GM19328 (cell line): Measurements from ENCODE around the gene LYZL4.

Experiments
- ATAC-seq: cut with Tn5 transposase; IDR thresholded peaks from one replicate; pipeline ENCODE4 v1.9.1; 2021; ENCODE audit warnings: mild to moderate bottlenecking, moderate library complexity; ENCODE audit not compliant: unreplicated experiment

The LYZL4 gene

GRCh38 chr3:42410370-42411131, at the start of gene LYZL4:
Gene LYZL4, minus strand, starts transcription at chr3:42410610. Its CDS starts 3,359 bp downstream, at chr3:42407251.
- ATAC-seq, result no peak

GRCh38 chr3:42459151-42459550, 48.7 kb upstream of the LYZL4 start:
- ATAC-seq, result no peak

GRCh38 chr3:42456211-42456610, 45.8 kb upstream of the LYZL4 start:
- ATAC-seq, result no peak

- ATAC-seq, result no peak
These were observed 41.3 kb upstream of the LYZL4 start for GRCh38 chr3:42451546-42452230.

GRCh38 chr3:42451116-42451515, 40.7 kb upstream of the LYZL4 start:
- no peak for ATAC-seq

- no peak for ATAC-seq
These were observed 40.2 kb upstream of the LYZL4 start for GRCh38 chr3:42450567-42450966.

GRCh38 chr3:42447481-42447880, 37.1 kb upstream of the LYZL4 start:
- ATAC-seq, result no peak

- ATAC-seq, result no peak
These were observed 36.0 kb upstream of the LYZL4 start for GRCh38 chr3:42446111-42447050.

GRCh38 chr3:42443819-42444436, 33.5 kb upstream of the LYZL4 start:
- ATAC-seq, result no peak

GRCh38 chr3:42443292-42443691, 32.9 kb upstream of the LYZL4 start:
- ATAC-seq, result no peak

- no peak for ATAC-seq
These were observed 32.2 kb upstream of the LYZL4 start for GRCh38 chr3:42442640-42443039.

GRCh38 chr3:42441791-42442190, 31.4 kb upstream of the LYZL4 start:
- no peak for ATAC-seq

GRCh38 chr3:42440924-42441323, 30.5 kb upstream of the LYZL4 start:
- no peak for ATAC-seq

- no peak for ATAC-seq
These were observed 29.1 kb upstream of the LYZL4 start for GRCh38 chr3:42439261-42440115.

- no peak for ATAC-seq
These were observed 28.3 kb upstream of the LYZL4 start for GRCh38 chr3:42438758-42439157.

GRCh38 chr3:42438193-42438592, 27.8 kb upstream of the LYZL4 start:
- ATAC-seq, result no peak

- no peak for ATAC-seq
These were observed 24.5 kb upstream of the LYZL4 start for GRCh38 chr3:42434777-42435380.

- no peak for ATAC-seq
These were observed 22.1 kb upstream of the LYZL4 start for GRCh38 chr3:42432485-42432884.

- no peak for ATAC-seq
These were observed 20.5 kb upstream of the LYZL4 start for GRCh38 chr3:42430781-42431532.
